ENCODE data around the gene GPC5. TPM values are rescaled to one million over a fixed set of nuclear protein-coding genes. Genes with fewer than 3 reads are reported as not detected.

Gene GPC5
- total and polyA plus RNA-seq, 11 donors, result 0.14 to 2.9 (median 0.84) TPM; not detected in 1

DNA sequence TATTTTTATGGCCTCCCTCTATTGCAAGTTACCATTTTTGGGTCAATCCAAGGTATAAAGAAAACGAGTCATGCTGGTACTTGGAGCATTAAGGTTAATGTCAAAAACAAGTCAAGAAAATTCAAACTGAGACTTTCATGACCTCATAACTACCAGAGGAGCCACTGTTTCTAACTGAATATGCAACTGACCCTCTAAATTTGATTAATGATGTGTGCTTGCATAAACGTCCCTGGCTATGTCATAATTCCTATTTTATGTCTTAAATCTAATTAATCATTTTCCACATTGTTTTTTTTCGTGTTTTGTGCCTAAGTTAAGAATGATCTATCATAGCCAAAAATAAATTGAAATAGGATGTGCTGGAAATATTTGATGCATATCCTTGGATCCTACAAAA, 1431.5 kb downstream of the GPC5 start:
- H3K4me3 ChIP-seq, result no peak overlapping the region
- H3K27ac ChIP-seq, result no peak overlapping the region
- DNase-seq (no peak), ATAC-seq (no peak)
- intact Hi-C loops (cut with DNase I), result no loop called here
- H3K27me3 ChIP-seq, result no peaks in the 10 kb centered on the region
- no peak for TF ChIP-seq POLR2A (IDR thresholded peaks at IDR 0.05)
- TF ChIP-seq, protein P1, sequence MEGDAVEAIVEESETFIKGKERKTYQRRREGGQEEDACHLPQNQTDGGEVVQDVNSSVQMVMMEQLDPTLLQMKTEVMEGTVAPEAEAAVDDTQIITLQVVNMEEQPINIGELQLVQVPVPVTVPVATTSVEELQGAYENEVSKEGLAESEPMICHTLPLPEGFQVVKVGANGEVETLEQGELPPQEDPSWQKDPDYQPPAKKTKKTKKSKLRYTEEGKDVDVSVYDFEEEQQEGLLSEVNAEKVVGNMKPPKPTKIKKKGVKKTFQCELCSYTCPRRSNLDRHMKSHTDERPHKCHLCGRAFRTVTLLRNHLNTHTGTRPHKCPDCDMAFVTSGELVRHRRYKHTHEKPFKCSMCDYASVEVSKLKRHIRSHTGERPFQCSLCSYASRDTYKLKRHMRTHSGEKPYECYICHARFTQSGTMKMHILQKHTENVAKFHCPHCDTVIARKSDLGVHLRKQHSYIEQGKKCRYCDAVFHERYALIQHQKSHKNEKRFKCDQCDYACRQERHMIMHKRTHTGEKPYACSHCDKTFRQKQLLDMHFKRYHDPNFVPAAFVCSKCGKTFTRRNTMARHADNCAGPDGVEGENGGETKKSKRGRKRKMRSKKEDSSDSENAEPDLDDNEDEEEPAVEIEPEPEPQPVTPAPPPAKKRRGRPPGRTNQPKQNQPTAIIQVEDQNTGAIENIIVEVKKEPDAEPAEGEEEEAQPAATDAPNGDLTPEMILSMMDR (IDR thresholded peaks at IDR 0.05), result no peak
- H3K36me3 ChIP-seq, result no peaks in the 10 kb centered on the region
- no peaks in the 10 kb centered on the region for H3K9me3 ChIP-seq
- H3K4me1 ChIP-seq, result no peaks in the 10 kb centered on the region
- WGBS, 4 donors, result 37 to 59% (median 49%) methylated on average over 3 of the region's 3 CpGs

DNA sequence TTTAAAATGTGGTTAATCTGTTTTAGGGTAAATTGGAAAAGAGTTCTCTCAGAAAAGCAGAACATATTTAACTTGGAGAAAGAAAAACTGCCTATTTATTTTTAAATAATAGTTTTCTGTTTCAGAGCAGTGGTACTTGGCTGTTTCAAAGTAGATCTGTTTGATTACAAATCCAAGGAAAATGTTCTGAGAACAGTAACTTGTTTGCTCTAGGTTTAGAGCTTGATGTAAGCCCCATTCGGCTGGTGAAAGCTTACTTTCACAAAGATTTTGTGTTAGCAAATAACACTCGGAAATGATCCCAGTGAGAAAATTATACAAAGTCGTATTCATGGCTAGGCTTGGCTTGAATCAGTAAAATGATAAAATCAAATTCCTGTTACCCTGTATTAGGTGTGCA, 1432.4 kb downstream of the GPC5 start:
- ATAC-seq, result no peak
- DNase-seq, result no peak
- TF ChIP-seq, protein P1 (IDR thresholded peaks at IDR 0.05), result no peak
- no peak for TF ChIP-seq POLR2A (IDR thresholded peaks at IDR 0.05)
- Histone ChIP-seq H3K9me3 (no peaks in the 10 kb centered on the region), H3K4me3 (no peak overlapping the region), H3K27me3 (no peaks in the 10 kb centered on the region), H3K36me3 (no peaks in the 10 kb centered on the region), H3K4me1 (no peaks in the 10 kb centered on the region), H3K27ac (no peak overlapping the region)
- intact Hi-C loops (cut with DNase I), result no loop called here
- 77 to 81% (median 79%) methylated on average over 3 of the region's 3 CpGs for WGBS, 4 donors

DNA sequence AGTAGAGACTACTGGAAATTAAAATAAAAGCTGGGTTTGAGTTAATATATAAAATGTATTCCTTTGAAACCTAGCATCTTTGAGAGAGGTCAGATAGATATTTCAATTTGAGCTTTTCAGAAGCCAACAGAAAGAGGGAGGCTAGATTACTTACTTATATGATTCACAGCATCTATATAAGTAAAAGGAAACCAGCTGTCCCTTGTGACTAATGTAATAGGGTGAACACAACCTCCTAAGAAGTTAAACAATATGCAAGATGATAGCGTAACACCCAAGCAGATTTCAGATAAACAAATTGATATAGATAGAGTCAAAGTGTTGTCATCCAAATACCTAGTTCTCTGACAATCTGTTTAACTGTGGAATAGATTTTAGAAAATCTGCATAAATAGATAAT, 1434.7 kb downstream of the GPC5 start:
- peaks cover 0 to 6% (median 0%) of the 10 kb centered on the region in 12 donors for H3K9me3 ChIP-seq
- TF ChIP-seq POLR2A (IDR thresholded peaks at IDR 0.05), result no peak
- TF ChIP-seq, protein P1 (IDR thresholded peaks at IDR 0.05), result no peak
- DNase-seq (no peak), ATAC-seq (no peak)
- WGBS, 4 donors, result 81 to 91% (median 88%) methylated on average over 1 of the region's 1 CpG
- H3K27ac ChIP-seq, result no peak overlapping the region
- H3K27me3 ChIP-seq, result no peaks in the 10 kb centered on the region
- no peak overlapping the region for H3K4me3 ChIP-seq
- intact Hi-C loops (cut with DNase I), result no loop called here
- no peaks in the 10 kb centered on the region for H3K4me1 ChIP-seq
- H3K36me3 ChIP-seq, result no peaks in the 10 kb centered on the region

DNA sequence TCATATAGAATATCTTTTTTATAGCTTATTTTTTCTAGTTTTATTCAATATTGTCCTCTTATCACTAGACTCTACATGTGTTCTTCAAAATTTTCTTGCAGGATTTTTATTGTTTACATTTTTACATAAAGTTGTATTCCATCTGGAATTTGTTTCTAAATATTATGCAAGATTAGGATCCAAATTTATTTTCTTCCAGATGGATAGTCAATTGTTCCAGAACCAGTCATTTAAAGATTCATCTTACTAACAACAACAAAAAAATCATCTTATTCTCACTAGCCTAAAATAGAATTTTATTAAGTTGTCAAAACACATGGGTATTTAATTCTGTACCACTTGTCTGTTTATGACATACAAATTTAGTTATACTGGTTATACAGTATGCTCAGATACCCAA, 1437.8 kb downstream of the GPC5 start:
- intact Hi-C loops (cut with DNase I), result no loop called here
- Histone ChIP-seq H3K9me3 (peaks cover 0 to 22% (median 5%) of the 10 kb centered on the region in 12 donors), H3K4me1 (no peaks in the 10 kb centered on the region), H3K4me3 (no peak overlapping the region), H3K27ac (no peak overlapping the region), H3K27me3 (no peaks in the 10 kb centered on the region), H3K36me3 (no peaks in the 10 kb centered on the region)
- ATAC-seq (no peak), DNase-seq (no peak)
- TF ChIP-seq POLR2A (IDR thresholded peaks at IDR 0.05), result no peak
- TF ChIP-seq, protein P1 (IDR thresholded peaks at IDR 0.05), result no peak
